GM19372 (cell line): ENCODE results near the gene THSD7A.

Source experiments
- ATAC-seq: cut with Tn5 transposase; IDR thresholded peaks from one replicate; pipeline ENCODE4 v1.9.1; 2021; ENCODE audit warnings: mild to moderate bottlenecking, low read depth, moderate library complexity; ENCODE audit not compliant: unreplicated experiment

The THSD7A gene

DNA sequence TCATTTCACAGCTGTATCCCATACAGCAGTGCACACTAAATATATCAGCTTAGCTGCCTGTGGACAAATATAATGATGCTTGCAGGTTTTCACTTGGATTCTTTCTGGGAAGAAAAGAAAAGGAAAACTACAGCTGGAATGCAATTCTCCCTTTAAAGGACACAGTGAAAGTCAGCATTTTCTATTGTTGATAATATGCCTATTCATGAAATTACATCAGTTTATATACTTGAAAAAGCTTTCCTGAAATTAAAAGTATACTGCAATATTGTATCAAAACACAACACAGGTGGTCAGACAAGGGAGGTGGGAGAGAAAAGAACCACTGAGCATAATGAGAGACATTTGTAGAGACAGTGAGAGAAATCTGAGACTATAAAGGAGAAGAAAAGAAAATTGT is 20.3 kb downstream of the THSD7A start:
- ATAC-seq: no peak

GRCh38 chr7:11810043-11810625 is 21.9 kb downstream of the THSD7A start:
- no peak for ATAC-seq

DNA sequence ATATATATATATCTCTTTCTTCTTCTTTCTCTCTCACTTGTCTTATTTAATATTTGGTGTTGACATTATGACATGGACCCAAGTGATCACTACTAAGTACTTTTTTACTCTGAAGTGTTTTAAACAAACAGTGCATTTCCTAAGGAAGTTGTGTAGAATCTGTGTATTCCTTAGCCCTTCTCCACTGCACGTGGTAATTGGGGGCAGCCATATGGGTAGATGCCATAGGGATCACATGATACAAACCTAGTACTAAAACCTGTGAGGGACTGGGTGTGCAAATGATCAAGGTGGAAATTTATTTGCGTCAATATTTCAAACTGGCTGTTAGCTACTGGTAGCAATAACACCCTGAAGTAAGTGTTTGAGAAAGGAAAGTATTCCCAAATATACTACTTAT is 25.0 kb downstream of the THSD7A start:
- ATAC-seq: no peak

GRCh38 chr7:11804621-11805020 is 27.4 kb downstream of the THSD7A start:
- ATAC-seq: no peak

GRCh38 chr7:11795231-11795630 is 36.8 kb downstream of the THSD7A start:
- ATAC-seq: no peak

- no peak for ATAC-seq
Observed at GRCh38 chr7:11792166-11792565, 39.8 kb downstream of the THSD7A start.

DNA sequence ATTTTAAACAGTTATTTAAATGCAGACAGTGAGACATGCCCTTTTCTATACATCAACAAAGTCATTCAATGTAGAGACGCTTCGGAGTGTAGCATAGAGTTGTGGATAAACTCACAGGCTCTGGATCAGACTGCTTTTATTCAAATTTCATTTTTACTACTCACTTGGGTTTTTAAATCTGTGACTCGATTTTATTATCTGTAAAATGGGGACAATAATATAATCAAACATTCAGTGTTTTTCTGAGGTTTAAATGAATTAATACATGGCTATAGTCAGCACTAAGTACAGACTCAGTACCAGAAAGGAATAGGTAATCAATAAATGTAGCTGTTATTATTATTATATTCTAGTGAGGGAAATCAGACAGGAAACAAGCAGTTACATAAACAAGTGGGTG is 43.4 kb downstream of the THSD7A start:
- no peak for ATAC-seq

DNA sequence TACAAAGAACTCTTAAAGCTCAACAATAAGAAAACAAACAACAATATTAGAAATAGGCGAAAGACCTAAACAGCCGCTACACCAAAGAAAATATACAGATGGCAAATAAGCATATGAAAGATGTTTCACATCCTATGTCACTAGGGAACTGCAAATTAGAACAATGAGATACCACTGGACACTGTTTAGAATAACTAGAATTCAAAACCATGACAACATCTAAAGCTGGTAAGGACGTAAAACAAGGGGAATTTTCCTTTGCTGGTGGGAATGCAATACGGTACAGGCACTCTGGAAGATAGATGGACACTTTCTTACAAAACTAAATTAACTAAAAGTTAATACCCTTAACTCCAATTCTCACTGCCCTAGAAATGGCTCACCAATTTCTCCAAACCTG is 44.5 kb downstream of the THSD7A start:
- no peak for ATAC-seq

- no peak for ATAC-seq
Observed at GRCh38 chr7:11786186-11786585, 45.8 kb downstream of the THSD7A start.

DNA sequence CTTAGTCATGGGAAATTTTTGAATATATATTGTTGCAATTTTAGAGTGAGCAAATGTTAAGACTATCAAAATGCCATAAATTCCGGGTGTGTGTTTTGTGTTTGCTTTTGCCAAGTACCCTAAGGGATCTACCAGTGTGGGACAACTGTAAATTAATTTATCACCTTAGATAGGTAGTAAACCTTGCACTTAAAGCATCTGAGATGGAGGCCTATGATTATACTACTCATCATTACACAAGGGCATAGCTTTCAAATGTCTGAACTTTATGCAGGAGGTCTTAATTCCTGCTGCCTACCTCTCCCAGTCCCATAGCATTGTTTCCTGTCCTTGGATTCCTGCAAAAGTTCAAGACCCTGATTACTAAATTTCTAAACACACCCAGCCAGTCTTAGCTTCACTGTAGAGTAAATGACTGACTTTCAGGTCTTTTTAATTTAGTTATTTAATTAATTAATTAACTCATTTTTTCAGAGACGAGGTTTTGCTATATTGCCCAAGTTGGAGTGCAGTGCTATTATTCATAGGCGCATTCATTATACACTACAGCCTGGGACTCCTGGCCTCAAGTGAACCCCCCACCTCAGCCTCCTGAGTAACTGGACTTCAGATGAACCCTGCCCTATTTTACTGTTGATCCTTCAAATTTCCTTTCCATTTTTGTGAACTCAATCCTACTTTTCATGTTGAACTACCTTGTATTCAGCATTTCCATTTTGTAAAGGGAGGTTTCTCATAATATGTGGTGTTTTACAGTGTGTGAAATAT is 47.0 kb downstream of the THSD7A start:
- ATAC-seq: no peak

- no peak for ATAC-seq
Observed at GRCh38 chr7:11779864-11780674, 51.9 kb downstream of the THSD7A start.

DNA sequence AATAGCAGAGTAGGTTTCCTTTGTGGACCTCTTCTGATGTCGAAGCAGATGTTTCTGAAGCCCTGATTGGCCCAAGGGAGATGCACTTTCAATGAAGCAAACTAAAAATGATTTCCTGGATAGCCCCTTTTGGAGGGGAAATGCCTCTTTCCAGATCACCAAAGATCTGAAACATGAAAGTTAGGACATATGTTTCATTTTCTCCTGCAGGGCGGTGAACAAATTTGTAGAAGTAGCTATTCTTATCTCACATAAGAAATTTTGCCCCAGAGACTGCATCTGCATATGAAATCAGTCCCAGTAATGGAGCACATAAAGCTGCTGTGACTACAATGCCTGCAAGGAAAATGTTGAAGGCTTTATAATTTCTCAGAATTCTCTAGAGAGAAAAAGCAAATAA is 56.0 kb downstream of the THSD7A start:
- no peak for ATAC-seq

- no peak for ATAC-seq
Observed at GRCh38 chr7:11775401-11775800, 56.6 kb downstream of the THSD7A start.

DNA sequence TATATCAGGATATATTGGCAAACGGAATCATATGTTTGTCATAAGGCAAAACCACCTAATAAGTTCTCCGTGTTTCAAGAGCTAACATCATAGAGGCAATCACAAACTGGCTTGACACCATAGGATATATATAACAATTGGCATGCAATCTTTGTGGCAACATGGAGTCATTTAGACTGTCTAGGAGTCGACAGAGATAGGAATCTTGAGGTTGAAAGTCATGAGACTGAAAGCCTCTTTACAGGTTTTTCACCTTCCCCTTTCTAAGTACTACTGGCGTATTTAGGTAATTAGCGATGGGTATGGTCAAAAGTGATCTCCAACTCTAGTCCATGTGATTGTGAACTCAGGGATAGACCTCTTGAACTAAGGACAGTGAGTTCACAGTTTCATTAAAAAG is 63.7 kb downstream of the THSD7A start:
- no peak for ATAC-seq

DNA sequence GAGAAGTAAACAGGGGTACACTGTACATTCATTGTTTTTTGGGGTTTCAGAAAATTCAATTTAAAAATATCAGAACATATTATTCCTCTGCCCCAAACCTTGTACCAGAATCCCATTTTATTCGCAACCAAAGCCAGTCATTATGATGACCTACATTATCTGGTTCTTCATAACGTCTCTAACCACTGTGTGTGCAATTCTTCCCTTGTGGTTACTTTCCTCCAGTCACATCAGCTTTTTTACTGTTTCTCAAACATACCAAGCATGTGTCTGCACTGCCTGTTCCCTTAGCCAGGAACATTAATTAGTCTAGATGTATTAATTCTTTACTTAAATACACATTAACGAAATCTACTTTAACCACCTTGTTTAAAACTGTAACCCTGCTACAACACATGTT is 64.8 kb downstream of the THSD7A start:
- ATAC-seq: no peak

GRCh38 chr7:11760372-11760771 is 71.6 kb downstream of the THSD7A start:
- no peak for ATAC-seq

DNA sequence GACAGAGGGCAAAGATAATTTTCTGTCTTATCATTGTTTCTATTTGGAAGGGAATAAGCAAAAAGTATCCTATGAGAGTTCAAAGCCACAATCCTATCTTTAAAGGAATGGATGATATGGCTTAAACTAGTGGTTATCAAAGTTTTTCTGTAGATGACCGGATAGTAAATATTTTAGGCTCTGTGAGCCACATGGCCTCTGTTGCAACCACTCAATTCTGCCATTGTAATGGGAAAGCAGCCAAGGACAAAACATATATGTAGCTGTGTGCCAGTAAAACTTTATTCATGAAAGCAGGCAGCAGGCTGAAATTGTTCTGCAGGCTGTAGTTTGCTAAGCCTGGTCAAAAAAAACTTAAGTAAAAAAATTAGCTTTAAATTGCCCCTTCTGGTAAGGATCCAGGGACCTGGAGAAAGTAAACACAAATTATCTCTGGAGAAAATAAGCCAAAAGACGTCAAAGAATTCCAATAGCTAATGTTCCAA is 73.3 kb downstream of the THSD7A start:
- no peak for ATAC-seq

- ATAC-seq: no peak
Observed at GRCh38 chr7:11757153-11757552, 74.8 kb downstream of the THSD7A start.

DNA sequence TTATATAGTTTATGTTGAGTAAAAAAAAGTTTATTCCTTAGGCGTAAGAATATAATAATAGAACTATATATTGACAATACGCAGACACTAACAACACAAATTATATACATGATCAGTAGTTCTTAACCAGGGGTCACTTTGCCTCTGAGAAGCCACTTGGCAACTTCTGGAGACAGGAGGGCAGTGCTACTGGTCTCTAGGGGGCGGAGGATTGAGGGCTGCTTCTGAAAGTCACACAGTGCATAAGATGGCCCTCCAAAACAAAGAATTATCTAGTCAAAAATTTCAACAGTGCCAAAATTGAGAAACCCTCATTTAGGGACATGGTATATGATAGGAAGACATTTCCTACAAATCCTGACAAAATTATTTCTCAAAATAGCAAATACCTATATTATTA is 77.1 kb downstream of the THSD7A start:
- ATAC-seq: no peak

GRCh38 chr7:11754123-11754522 is 77.9 kb downstream of the THSD7A start:
- no peak for ATAC-seq

GRCh38 chr7:11753433-11753832 is 78.6 kb downstream of the THSD7A start:
- ATAC-seq: no peak
